H9 (cell line): Measurements from ENCODE around the gene RMDN2. TPM values are rescaled to one million over a fixed set of nuclear protein-coding genes. Genes with fewer than 3 reads are reported as not detected.

Experiments
- DNase-seq: peaks from one replicate; pipeline ENCODE4 v3.0.0-alpha.2; 2017
- H2AFZ ChIP-seq: one replicate; pipeline ENCODE4 v1.6.1; 2013; ENCODE audit warnings: mild to moderate bottlenecking, low read length, control low read depth, moderate library complexity
- H2AK5ac ChIP-seq: 2 replicates; pipeline ENCODE4 v1.6.1; 2013; ENCODE audit warnings: low read length, control low read depth, mixed read lengths; ENCODE audit not compliant: insufficient read length
- H2BK120ac ChIP-seq: one replicate; pipeline ENCODE4 v1.6.1; 2013; ENCODE audit warnings: low read depth, mild to moderate bottlenecking, low read length, control low read depth, inconsistent platforms; ENCODE audit not compliant: poor library complexity, severe bottlenecking
- H2BK12ac ChIP-seq: 2 replicates; pipeline ENCODE4 v1.6.1; 2013; ENCODE audit warnings: low read length, control low read depth, mixed read lengths, low read depth; ENCODE audit not compliant: insufficient read length
- H2BK15ac ChIP-seq: 2 replicates; pipeline ENCODE4 v1.6.1; 2013; ENCODE audit warnings: low read depth, low read length, control low read depth
- H2BK20ac ChIP-seq: one replicate; pipeline ENCODE4 v1.6.1; 2013; ENCODE audit warnings: low read depth, mild to moderate bottlenecking, low read length, control low read depth, inconsistent platforms; ENCODE audit not compliant: poor library complexity, severe bottlenecking
- H2BK5ac ChIP-seq: 2 replicates; pipeline ENCODE4 v1.6.1; 2013; ENCODE audit warnings: low read length, control low read depth, mixed read lengths; ENCODE audit not compliant: insufficient read length
- H3K14ac ChIP-seq: 2 replicates; pipeline ENCODE4 v1.6.1; 2013; ENCODE audit warnings: low read length, control low read depth; ENCODE audit not compliant: insufficient read depth
- H3K18ac ChIP-seq: 2 replicates; pipeline ENCODE4 v1.6.1; 2013; ENCODE audit warnings: low read depth, mild to moderate bottlenecking, mixed read lengths, low read length, control low read depth; ENCODE audit not compliant: insufficient read length
- H3K23ac ChIP-seq: 2 replicates; pipeline ENCODE4 v1.6.1; 2013; ENCODE audit warnings: low read length, control low read depth, mixed read lengths, low read depth; ENCODE audit not compliant: insufficient read length
- H3K23me2 ChIP-seq: 2 replicates; pipeline ENCODE4 v1.6.1; 2013; ENCODE audit warnings: low read depth, mild to moderate bottlenecking, mixed read lengths, low read length, control low read depth; ENCODE audit not compliant: insufficient read length, poor library complexity, severe bottlenecking
- H3K27ac ChIP-seq: 2 replicates; pipeline ENCODE4 v1.5.1; 2013; ENCODE audit warnings: low read length, control low read depth, mixed read lengths, low read depth; ENCODE audit not compliant: insufficient read length
- H3K27me3 ChIP-seq: 2 replicates; pipeline ENCODE4 v1.6.1; 2013; ENCODE audit warnings: low read length, control low read depth, inconsistent platforms; ENCODE audit not compliant: insufficient read depth
- H3K4ac ChIP-seq: 2 replicates; pipeline ENCODE4 v1.6.1; 2013; ENCODE audit warnings: low read depth, mild to moderate bottlenecking, control low read depth, inconsistent platforms, low read length, moderate library complexity
- H3K4me1 ChIP-seq: 2 replicates; pipeline ENCODE4 v1.6.1; 2013; ENCODE audit warnings: low read length, control low read depth, inconsistent platforms; ENCODE audit not compliant: insufficient read depth
- H3K4me2 ChIP-seq: 2 replicates; pipeline ENCODE4 v1.6.1; 2013; ENCODE audit warnings: low read length, control low read depth, mixed read lengths; ENCODE audit not compliant: insufficient read length, insufficient read depth
- H3K56ac ChIP-seq: 2 replicates; pipeline ENCODE4 v1.6.1; 2013; ENCODE audit warnings: low read depth, mild to moderate bottlenecking, mixed read lengths, low read length, control low read depth; ENCODE audit not compliant: insufficient read length
- H3K79me1 ChIP-seq: 2 replicates; pipeline ENCODE4 v1.6.1; 2013; ENCODE audit warnings: low read depth, mild to moderate bottlenecking, moderate library complexity, low read length, control low read depth, inconsistent platforms; ENCODE audit not compliant: insufficient read depth, poor library complexity, severe bottlenecking
- H3K79me2 ChIP-seq: 2 replicates; pipeline ENCODE4 v1.6.1; 2013; ENCODE audit warnings: low read length, control low read depth, inconsistent platforms; ENCODE audit not compliant: insufficient read depth
- H3K9ac ChIP-seq: 2 replicates; pipeline ENCODE4 v1.6.1; 2013; ENCODE audit warnings: low read length, control low read depth, mixed read lengths; ENCODE audit not compliant: insufficient read length; ENCODE audit errors: extremely low read depth
- H3K9me3 ChIP-seq: one replicate; pipeline ENCODE4 v1.6.1; 2013; ENCODE audit warnings: low read depth, low read length, inconsistent platforms; ENCODE audit not compliant: control insufficient read depth
- H3T11ph ChIP-seq: one replicate; pipeline ENCODE4 v1.6.1; 2013; ENCODE audit warnings: mild to moderate bottlenecking, low read length, control low read depth, inconsistent platforms
- H4K20me1 ChIP-seq: one replicate; pipeline ENCODE4 v1.6.1; 2013; ENCODE audit not compliant: control insufficient read depth, insufficient read length, insufficient read depth
- H4K5ac ChIP-seq: 2 replicates; pipeline ENCODE4 v1.6.1; 2013; ENCODE audit warnings: low read depth, mild to moderate bottlenecking, mixed read lengths, low read length, control low read depth; ENCODE audit not compliant: insufficient read length
- H4K8ac ChIP-seq: replicated peaks from 2 replicates; pipeline ENCODE4 v1.6.1; 2013; ENCODE audit warnings: low read length, control low read depth, mixed read lengths, low read depth; ENCODE audit not compliant: insufficient read length
- H4K91ac ChIP-seq: 2 replicates; pipeline ENCODE4 v1.6.1; 2013; ENCODE audit warnings: low read depth, mild to moderate bottlenecking, moderate library complexity, mixed read lengths, low read length, control low read depth; ENCODE audit not compliant: insufficient read length
- H3K27ac Mint-ChIP-seq, 3 experiments: 2 replicates in 2 of 3; 3 replicates in 1 of 3; pipeline ENCODE4 v1.8.0; 2020 to 2021; ENCODE audit warnings: mixed read lengths in 3 of 3, mild to moderate bottlenecking in 1 of 3, moderate library complexity in 1 of 3
- H3K27me3 Mint-ChIP-seq: 2 replicates; pipeline ENCODE4 v1.8.0; 2021; ENCODE audit warnings: low read depth, mild to moderate bottlenecking, moderate library complexity, mixed read lengths
- H3K36me3 Mint-ChIP-seq, 3 experiments: 2 replicates in 2 of 3; 3 replicates in 1 of 3; pipeline ENCODE4 v1.8.0; 2020 to 2021; ENCODE audit warnings: low read depth in 3 of 3, mixed read lengths in 3 of 3; ENCODE audit not compliant: insufficient read depth in 1 of 3
- H3K4me1 Mint-ChIP-seq, 2 experiments: 2 replicates each; pipeline ENCODE4 v1.8.0; 2020; ENCODE audit warnings: mixed read lengths in 2 of 2
- H3K4me3 Mint-ChIP-seq, 2 experiments: 2 replicates in 1 of 2; 3 replicates in 1 of 2; pipeline ENCODE4 v1.8.0; 2020 to 2021; ENCODE audit warnings: mild to moderate bottlenecking in 2 of 2, mixed read lengths in 2 of 2, moderate library complexity in 1 of 2
- H3K9me3 Mint-ChIP-seq, 2 experiments: 2 replicates in 1 of 2; 3 replicates in 1 of 2; pipeline ENCODE4 v1.8.0; 2020; ENCODE audit warnings: mild to moderate bottlenecking in 2 of 2, mixed read lengths in 2 of 2, moderate library complexity in 1 of 2
- WGBS: extraction: QIAGEN DNeasy Blood & Tissue Kit; methylation state at CpG from one replicate; pipeline ENCODE4 v1.1.7; 2013; ENCODE audit warnings: missing lambda C conversion rate, low lambda C conversion rate, mixed read lengths; ENCODE audit not compliant: insufficient read length; ENCODE audit errors: extremely low coverage; 5-methylcytosine and 5-hydroxymethylcytosine counted together
- total RNA-seq: library from RNA; stranded (reverse); gene quantifications from 2 replicates; pipeline ENCODE4 v1.2.1, GENCODE V29; 2021
- TF ChIP-seq, protein P1 (sequence below): fragments of 200-600 bp; sonication (generic); conservative IDR thresholded peaks from 3 replicates; pipeline ENCODE4 v1.8.0; 2021; ENCODE audit warnings: antibody characterized with exemption, mild to moderate bottlenecking

Gene RMDN2
- total RNA-seq, 1 experiment from 2014 or later: 2.8 TPM

DNA sequence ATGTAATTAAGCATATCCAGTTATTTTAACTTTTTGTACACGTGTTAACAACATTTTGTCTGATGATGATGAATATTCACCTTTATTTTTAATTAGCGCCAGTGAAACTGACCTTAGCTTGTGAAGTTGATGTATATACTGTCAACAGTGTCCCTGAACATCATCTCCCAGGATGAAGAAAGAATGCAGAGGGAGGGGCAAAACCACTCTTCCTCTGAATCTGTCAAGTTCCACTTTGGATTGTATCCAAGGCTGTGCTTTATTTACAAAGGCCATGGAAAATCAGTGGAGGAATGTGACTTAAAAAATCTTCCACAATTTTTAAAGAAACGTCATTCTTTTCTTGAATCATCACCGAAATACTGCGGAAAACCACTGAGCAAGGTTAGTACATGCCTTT, 4.5 kb upstream of the RMDN2 start:
- no peak overlapping the region for H2BK20ac ChIP-seq
- H2BK15ac ChIP-seq: no peak overlapping the region
- H2AK5ac ChIP-seq: no peak overlapping the region
- H3K4me2 ChIP-seq: no peak overlapping the region
- H2BK120ac ChIP-seq: no peak overlapping the region
- no peak overlapping the region for H4K8ac ChIP-seq
- no peak for DNase-seq
- no peak overlapping the region for H2BK12ac ChIP-seq
- H3T11ph ChIP-seq: no peak overlapping the region
- H4K20me1 ChIP-seq: no peaks in the 10 kb centered on the region
- H4K91ac ChIP-seq: no peak overlapping the region
- no peak overlapping the region for H3K18ac ChIP-seq
- no peak overlapping the region for H4K5ac ChIP-seq
- no peak overlapping the region for H2AFZ ChIP-seq
- no peak overlapping the region for H3K14ac ChIP-seq
- Mint-ChIP-seq H3K27me3 (peaks cover 12% of the 10 kb centered on the region; the same call in 1 of the 2 replicates), H3K4me3 (no peak overlapping the region), H3K27ac (no peak overlapping the region), H3K36me3 (no peaks in the 10 kb centered on the region), H3K4me1 (peaks cover 4 to 17% of the 10 kb centered on the region in 2 experiments), H3K9me3 (peaks cover 0 to 2% of the 10 kb centered on the region in 2 experiments; a peak in 1 of 5 replicates)
- H3K27ac ChIP-seq: no peak overlapping the region
- H3K56ac ChIP-seq: no peak overlapping the region
- H3K27me3 ChIP-seq: no peaks in the 10 kb centered on the region; the same call in 1 of the 2 replicates
- H3K23ac ChIP-seq: no peak overlapping the region
- no peak overlapping the region for H3K9ac ChIP-seq
- H3K4me1 ChIP-seq: no peaks in the 10 kb centered on the region
- H3K9me3 ChIP-seq: no peaks in the 10 kb centered on the region
- no peaks in the 10 kb centered on the region for H3K23me2 ChIP-seq
- H3K79me2 ChIP-seq: no peaks in the 10 kb centered on the region
- H3K4ac ChIP-seq: no peak overlapping the region
- WGBS: no CpG with 5 or more reads among the region's 5 CpGs
- H3K79me1 ChIP-seq: no peaks in the 10 kb centered on the region
- TF ChIP-seq, protein P1, sequence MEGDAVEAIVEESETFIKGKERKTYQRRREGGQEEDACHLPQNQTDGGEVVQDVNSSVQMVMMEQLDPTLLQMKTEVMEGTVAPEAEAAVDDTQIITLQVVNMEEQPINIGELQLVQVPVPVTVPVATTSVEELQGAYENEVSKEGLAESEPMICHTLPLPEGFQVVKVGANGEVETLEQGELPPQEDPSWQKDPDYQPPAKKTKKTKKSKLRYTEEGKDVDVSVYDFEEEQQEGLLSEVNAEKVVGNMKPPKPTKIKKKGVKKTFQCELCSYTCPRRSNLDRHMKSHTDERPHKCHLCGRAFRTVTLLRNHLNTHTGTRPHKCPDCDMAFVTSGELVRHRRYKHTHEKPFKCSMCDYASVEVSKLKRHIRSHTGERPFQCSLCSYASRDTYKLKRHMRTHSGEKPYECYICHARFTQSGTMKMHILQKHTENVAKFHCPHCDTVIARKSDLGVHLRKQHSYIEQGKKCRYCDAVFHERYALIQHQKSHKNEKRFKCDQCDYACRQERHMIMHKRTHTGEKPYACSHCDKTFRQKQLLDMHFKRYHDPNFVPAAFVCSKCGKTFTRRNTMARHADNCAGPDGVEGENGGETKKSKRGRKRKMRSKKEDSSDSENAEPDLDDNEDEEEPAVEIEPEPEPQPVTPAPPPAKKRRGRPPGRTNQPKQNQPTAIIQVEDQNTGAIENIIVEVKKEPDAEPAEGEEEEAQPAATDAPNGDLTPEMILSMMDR: no peak
- H2BK5ac ChIP-seq: no peak overlapping the region
